Transverse colon (tissue), 4 donors: Measurements from ENCODE around the gene ARID3A. TPM values are rescaled to one million over a fixed set of nuclear protein-coding genes. Genes with fewer than 3 reads are reported as not detected.

Experiments
- small RNA-seq, 4 donors: library from RNA; depleted of rRNA; stranded (forward); fragments of <200 nt; gene quantifications; one replicate each; pipeline ENCODE3, GENCODE V24; 2016
- total RNA-seq, 4 donors: library from RNA; depleted of rRNA; stranded (reverse); fragments of >200 nt; gene quantifications; one replicate each; pipeline ENCODE4 v1.1.0, GENCODE V29; 2016

The ARID3A gene
- total RNA-seq, 4 donors from 2014 or later: 2.2 to 8.7 (median 4.3) TPM

Small RNA genes lying within 50 kb of the gene (small RNA-seq; reads per million reads assigned to genes)
- gene RNU6-2: 0 reads per million in 4 donors
- gene RNU6-9: 0 to 0.14 (median 0) reads per million in 4 donors

Other genes with a start within 250 kb of the ARID3A start
- 10 to 100 TPM; 14.1 to 37.9 (median 31.2) TPM for gene FSTL3, start 249.6 kb upstream of the ARID3A start, total RNA-seq
- not detected for gene PRSS57, start 230.6 kb upstream of the ARID3A start, total RNA-seq
- gene PALM, start 217.1 kb upstream of the ARID3A start, total RNA-seq: 10 to 100 TPM; 14.1 to 99.3 (median 29.8) TPM
- 100 to 1,000 TPM; 197 to 501 (median 402) TPM for gene MISP, start 174.9 kb upstream of the ARID3A start, total RNA-seq
- gene PTBP1, start 128.6 kb upstream of the ARID3A start, total RNA-seq: 100 to 1,000 TPM; 145 to 258 (median 194) TPM
- not detected for gene PLPPR3, start 104.1 kb upstream of the ARID3A start, total RNA-seq
- not detected for gene AZU1, start 98.2 kb upstream of the ARID3A start, total RNA-seq
- gene PRTN3, start 85.0 kb upstream of the ARID3A start, total RNA-seq: not detected
- gene ELANE, start 73.7 kb upstream of the ARID3A start, total RNA-seq: 1 to 10 TPM in 1 of 4 donors, under 1 TPM in 1, not detected in 2; 0.79 to 2.2 TPM
- gene CFD, start 66.4 kb upstream of the ARID3A start, total RNA-seq: 100 to 1,000 TPM; 147 to 368 (median 208) TPM
- 100 to 1,000 TPM in 1 of 4 donors, 10 to 100 TPM in 3; 58.1 to 158 (median 78.4) TPM for gene MED16, start 32.8 kb upstream of the ARID3A start, total RNA-seq
- not detected for gene RNU6-9, start 32.6 kb upstream of the ARID3A start, total RNA-seq
- 10 to 100 TPM; 43.8 to 49.4 (median 46.7) TPM for gene R3HDM4, start 12.8 kb upstream of the ARID3A start, total RNA-seq
- gene KISS1R, start 8.7 kb upstream of the ARID3A start, total RNA-seq: not detected
- 10 to 100 TPM; 23.1 to 47.4 (median 39.0) TPM for gene WDR18, start 58.3 kb downstream of the ARID3A start, total RNA-seq
- gene GRIN3B, start 74.4 kb downstream of the ARID3A start, total RNA-seq: 1 to 10 TPM in 1 of 4 donors, not detected in 3; 1.6 TPM
- gene TMEM259, start 95.1 kb downstream of the ARID3A start, total RNA-seq: 100 to 1,000 TPM; 226 to 676 (median 303) TPM
- not detected for gene RNU6-2, start 95.5 kb downstream of the ARID3A start, total RNA-seq
- 10 to 100 TPM; 39.2 to 57.6 (median 48.2) TPM for gene CNN2, start 100.6 kb downstream of the ARID3A start, total RNA-seq
- gene ABCA7, start 114.1 kb downstream of the ARID3A start, total RNA-seq: 100 to 1,000 TPM in 1 of 4 donors, 10 to 100 TPM in 3; 47.1 to 128 (median 82.0) TPM
- 100 to 1,000 TPM in 1 of 4 donors, 10 to 100 TPM in 2, 1 to 10 TPM in 1; 10.0 to 174 (median 76.9) TPM for gene ARHGAP45, start 141.1 kb downstream of the ARID3A start, total RNA-seq
- 100 to 1,000 TPM in 2 of 4 donors, 10 to 100 TPM in 2; 74.8 to 167 (median 103) TPM for gene POLR2E, start 169.3 kb downstream of the ARID3A start, total RNA-seq
- gene GPX4, start 178.0 kb downstream of the ARID3A start, total RNA-seq: 100 to 1,000 TPM; 115 to 426 (median 261) TPM
- gene SBNO2, start 248.2 kb downstream of the ARID3A start, total RNA-seq: 100 to 1,000 TPM in 1 of 4 donors, 10 to 100 TPM in 3; 34.5 to 142 (median 48.3) TPM